Effector CD8-positive, alpha-beta T cell (primary cell): ENCODE measurements around the gene RAPGEF2.
"Not testable (repeated sequence)": the region's sequence is repeated elsewhere in the genome, so short reads cannot be mapped to it uniquely, and the experiment has no call there.

Experiments used
- DNase-seq: peaks from one replicate; lab custom pipeline; 2025; lab: John Stamatoyannopoulos, UW

Gene RAPGEF2

GRCh38 chr4:159312236-159312635 is 209.4 kb downstream of the RAPGEF2 start:
- DNase-seq: no peak

GRCh38 chr4:159315879-159316278 is 213.0 kb downstream of the RAPGEF2 start:
- not testable (repeated sequence) for DNase-seq

- DNase-seq: no peak
Observed at GRCh38 chr4:159317203-159317602, 214.3 kb downstream of the RAPGEF2 start.

- no peak for DNase-seq
Observed at GRCh38 chr4:159319027-159319426, 216.1 kb downstream of the RAPGEF2 start.

- no peak for DNase-seq
Observed at GRCh38 chr4:159326480-159326879, 223.6 kb downstream of the RAPGEF2 start.

GRCh38 chr4:159328766-159329165 is 225.9 kb downstream of the RAPGEF2 start:
- no peak for DNase-seq

- DNase-seq: no peak
Observed at GRCh38 chr4:159334461-159334860, 231.6 kb downstream of the RAPGEF2 start.

- DNase-seq: no peak
Observed at GRCh38 chr4:159337041-159337440, 234.2 kb downstream of the RAPGEF2 start.

- DNase-seq: no peak
Observed at GRCh38 chr4:159341522-159341921, 238.6 kb downstream of the RAPGEF2 start.

- DNase-seq: no peak
Observed at GRCh38 chr4:159342374-159342773, 239.5 kb downstream of the RAPGEF2 start.

- DNase-seq: no peak
Observed at GRCh38 chr4:159343116-159343515, 240.2 kb downstream of the RAPGEF2 start.

- DNase-seq: no peak
Observed at GRCh38 chr4:159344877-159345276, 242.0 kb downstream of the RAPGEF2 start.

- DNase-seq: no peak
Observed at GRCh38 chr4:159346681-159347080, 243.8 kb downstream of the RAPGEF2 start.

- DNase-seq: no peak
Observed at GRCh38 chr4:159347813-159348212, 244.9 kb downstream of the RAPGEF2 start.

- DNase-seq: no peak
Observed at GRCh38 chr4:159349332-159349731, 246.5 kb downstream of the RAPGEF2 start.

- no peak for DNase-seq
Observed at GRCh38 chr4:159352609-159353008, 249.7 kb downstream of the RAPGEF2 start.

- DNase-seq: no peak
Observed at GRCh38 chr4:159353422-159354116, 250.7 kb downstream of the RAPGEF2 start.

- DNase-seq: no peak
Observed at GRCh38 chr4:159355466-159355865, 252.6 kb downstream of the RAPGEF2 start.

- no peak for DNase-seq
Observed at GRCh38 chr4:159357350-159357749, 254.5 kb downstream of the RAPGEF2 start.

- no peak for DNase-seq
Observed at GRCh38 chr4:159358226-159358625, 255.3 kb downstream of the RAPGEF2 start.

GRCh38 chr4:159360549-159360948 is 257.7 kb downstream of the RAPGEF2 start:
- no peak for DNase-seq

- DNase-seq: no peak
Observed at GRCh38 chr4:159363361-159363760, 260.5 kb downstream of the RAPGEF2 start.

GRCh38 chr4:159366966-159367780 is 264.3 kb downstream of the RAPGEF2 start:
- no peak for DNase-seq

- DNase-seq: no peak
Observed at GRCh38 chr4:159367781-159368080, 264.9 kb downstream of the RAPGEF2 start.
